Endothelial cell (in vitro differentiated cells): ENCODE results near the gene MESP2. TPM values are rescaled to one million over a fixed set of nuclear protein-coding genes. Genes with fewer than 3 reads are reported as not detected.

Experiments used
- DNase-seq: peaks from one replicate; pipeline ENCODE4 v3.0.0; 2021; ENCODE audit warnings: low spot score
- H3K27ac Mint-ChIP-seq: one replicate; pipeline ENCODE4 v1.8.0; 2021; ENCODE audit warnings: mixed read lengths, inconsistent platforms; ENCODE audit not compliant: unreplicated experiment
- H3K27me3 Mint-ChIP-seq: one replicate; pipeline ENCODE4 v1.8.0; 2021; ENCODE audit warnings: mild to moderate bottlenecking, moderate library complexity, mixed read lengths, inconsistent platforms; ENCODE audit not compliant: unreplicated experiment
- H3K36me3 Mint-ChIP-seq: one replicate; pipeline ENCODE4 v1.8.0; 2021; ENCODE audit warnings: mild to moderate bottlenecking, low read depth, mixed read lengths, inconsistent platforms; ENCODE audit not compliant: unreplicated experiment
- H3K4me1 Mint-ChIP-seq: one replicate; pipeline ENCODE4 v1.8.0; 2021; ENCODE audit warnings: mild to moderate bottlenecking, mixed read lengths, inconsistent platforms; ENCODE audit not compliant: unreplicated experiment
- H3K4me3 Mint-ChIP-seq: one replicate; pipeline ENCODE4 v1.8.0; 2021; ENCODE audit warnings: mild to moderate bottlenecking, mixed read lengths, inconsistent platforms; ENCODE audit not compliant: unreplicated experiment
- H3K9me3 Mint-ChIP-seq: one replicate; pipeline ENCODE4 v1.8.0; 2021; ENCODE audit warnings: mixed read lengths, inconsistent platforms; ENCODE audit not compliant: unreplicated experiment
- total RNA-seq: library from RNA; stranded (reverse); fragmentation: NEBNext Ultra II Directional; extraction: Animal tissue kit (Norgen Biotek cat#: 25700); gene quantifications from one replicate; pipeline ENCODE4 v1.2.1, GENCODE V29; 2021; ENCODE audit not compliant: unreplicated experiment
- TF ChIP-seq, protein P1 (sequence below): fragments of 200-600 bp; sonication (generic); IDR thresholded peaks from one replicate; pipeline ENCODE4 v1.5.0; 2021; ENCODE audit warnings: antibody characterized with exemption; ENCODE audit not compliant: unreplicated experiment

The MESP2 gene
- total RNA-seq, 1 donor from 2014 or later: 0.33 TPM

DNA sequence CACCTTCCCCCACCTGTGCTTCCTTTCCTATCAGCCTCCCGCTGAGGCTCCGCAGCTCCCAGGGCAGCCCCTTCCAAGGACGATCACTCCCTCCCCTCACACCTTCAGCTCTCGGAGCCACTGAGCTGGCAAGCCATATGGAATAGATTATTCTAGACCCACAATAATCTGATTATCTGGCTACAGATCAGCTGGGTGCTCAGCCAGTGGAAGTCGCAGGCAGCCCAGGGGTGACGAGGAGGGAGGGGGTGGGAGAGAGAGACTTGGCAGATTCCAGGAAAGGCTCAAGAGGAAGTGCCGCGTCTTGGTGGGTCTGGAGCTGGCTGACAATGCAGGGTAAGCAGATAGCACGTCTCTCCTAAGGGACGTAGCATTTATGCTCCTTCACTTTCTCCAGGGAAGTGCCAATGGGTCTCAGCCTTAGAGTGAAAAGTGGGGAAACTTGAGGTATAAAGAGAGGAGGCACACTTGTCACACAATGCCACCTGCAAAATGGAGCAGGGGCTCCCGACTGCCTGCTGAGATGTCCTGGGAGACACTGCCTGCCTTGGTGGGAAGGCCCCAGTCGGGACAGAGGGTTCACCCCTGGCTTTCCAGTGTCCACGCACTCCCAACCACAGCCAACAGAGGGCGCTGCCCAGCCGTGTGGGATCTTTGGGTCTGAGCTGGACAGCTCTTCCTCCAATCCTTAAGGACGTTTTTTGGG is 15.7 kb upstream of the MESP2 start:
- peak overlapping the region; percentile 15 for H3K27ac Mint-ChIP-seq
- peaks cover 11% of the 10 kb centered on the region for H3K27me3 Mint-ChIP-seq
- peak; percentile 95 for DNase-seq
- peaks cover 5% of the 10 kb centered on the region for H3K36me3 Mint-ChIP-seq
- H3K9me3 Mint-ChIP-seq: no peaks in the 10 kb centered on the region
- TF ChIP-seq, protein P1, sequence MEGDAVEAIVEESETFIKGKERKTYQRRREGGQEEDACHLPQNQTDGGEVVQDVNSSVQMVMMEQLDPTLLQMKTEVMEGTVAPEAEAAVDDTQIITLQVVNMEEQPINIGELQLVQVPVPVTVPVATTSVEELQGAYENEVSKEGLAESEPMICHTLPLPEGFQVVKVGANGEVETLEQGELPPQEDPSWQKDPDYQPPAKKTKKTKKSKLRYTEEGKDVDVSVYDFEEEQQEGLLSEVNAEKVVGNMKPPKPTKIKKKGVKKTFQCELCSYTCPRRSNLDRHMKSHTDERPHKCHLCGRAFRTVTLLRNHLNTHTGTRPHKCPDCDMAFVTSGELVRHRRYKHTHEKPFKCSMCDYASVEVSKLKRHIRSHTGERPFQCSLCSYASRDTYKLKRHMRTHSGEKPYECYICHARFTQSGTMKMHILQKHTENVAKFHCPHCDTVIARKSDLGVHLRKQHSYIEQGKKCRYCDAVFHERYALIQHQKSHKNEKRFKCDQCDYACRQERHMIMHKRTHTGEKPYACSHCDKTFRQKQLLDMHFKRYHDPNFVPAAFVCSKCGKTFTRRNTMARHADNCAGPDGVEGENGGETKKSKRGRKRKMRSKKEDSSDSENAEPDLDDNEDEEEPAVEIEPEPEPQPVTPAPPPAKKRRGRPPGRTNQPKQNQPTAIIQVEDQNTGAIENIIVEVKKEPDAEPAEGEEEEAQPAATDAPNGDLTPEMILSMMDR: peak; percentile 91
- H3K4me3 Mint-ChIP-seq: no peak overlapping the region
- peaks cover 19% of the 10 kb centered on the region for H3K4me1 Mint-ChIP-seq

DNA sequence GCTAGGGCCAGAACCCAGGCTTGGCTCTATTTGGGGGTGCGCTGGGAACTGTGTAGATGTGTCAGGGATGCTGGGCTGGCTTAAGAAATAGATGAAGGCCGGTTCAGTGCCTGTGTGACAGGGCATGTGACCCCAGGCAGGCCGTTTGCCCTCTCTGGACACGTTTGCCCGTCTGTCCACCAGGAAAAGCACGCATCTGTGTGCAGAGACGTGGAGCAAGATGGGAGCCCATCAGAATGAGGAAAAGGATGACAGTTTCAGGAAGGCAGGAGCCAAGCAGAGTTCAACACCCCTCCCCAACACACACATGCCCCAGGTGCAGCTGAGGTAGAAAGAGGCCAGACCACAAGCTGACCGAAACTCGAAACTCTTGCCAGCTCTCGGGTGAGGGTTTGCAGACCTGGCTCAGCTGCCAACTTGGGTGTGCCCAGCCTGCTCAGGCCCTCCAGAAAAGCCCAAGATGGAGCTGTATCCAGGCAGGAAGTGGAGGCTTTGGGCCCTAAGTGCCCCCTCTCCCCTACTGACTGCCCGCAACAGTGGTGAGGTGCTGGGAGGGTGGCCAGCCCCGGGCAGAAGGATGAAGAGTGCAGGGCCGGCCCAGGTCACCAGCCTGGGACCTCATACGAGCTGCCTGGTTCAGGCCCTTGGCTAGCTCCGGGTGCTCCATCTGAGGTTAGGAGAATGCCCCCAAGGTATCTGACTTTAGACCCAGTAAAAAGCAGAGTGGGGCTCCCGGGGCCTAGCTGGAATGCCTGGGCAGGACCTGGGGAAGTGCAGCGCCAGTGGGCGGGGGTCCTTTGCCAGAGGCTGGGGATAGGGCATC is 14.9 kb upstream of the MESP2 start:
- H3K36me3 Mint-ChIP-seq: peaks cover 5% of the 10 kb centered on the region
- no peaks in the 10 kb centered on the region for H3K9me3 Mint-ChIP-seq
- H3K4me3 Mint-ChIP-seq: no peak overlapping the region
- no peak for DNase-seq
- TF ChIP-seq, protein P1: peak; percentile 20
- H3K27ac Mint-ChIP-seq: no peak overlapping the region
- peaks cover 9% of the 10 kb centered on the region for H3K27me3 Mint-ChIP-seq
- peaks cover 20% of the 10 kb centered on the region for H3K4me1 Mint-ChIP-seq

DNA sequence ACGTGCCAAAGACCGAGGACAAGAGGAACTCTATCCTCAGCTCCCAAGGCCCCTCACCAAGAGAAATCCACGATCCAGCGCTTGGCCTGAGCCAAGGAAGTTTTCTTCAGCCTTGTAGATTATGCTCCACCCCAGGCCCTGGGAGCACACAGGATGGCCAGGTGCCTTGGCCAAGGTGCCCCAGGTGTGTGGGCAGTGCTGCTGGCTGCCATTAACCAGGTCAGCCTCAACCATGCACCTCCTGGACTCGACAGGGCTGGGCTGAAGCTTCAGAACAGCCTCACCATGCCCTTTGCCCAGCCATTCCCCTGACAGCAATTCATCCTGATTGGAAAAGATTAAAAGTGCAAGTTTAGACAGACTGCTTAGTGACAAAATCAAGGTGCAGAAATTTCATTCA is 14.2 kb upstream of the MESP2 start:
- Mint-ChIP-seq H3K36me3 (peaks cover 5% of the 10 kb centered on the region), H3K4me1 (peaks cover 24% of the 10 kb centered on the region), H3K9me3 (no peaks in the 10 kb centered on the region), H3K27me3 (peaks cover 11% of the 10 kb centered on the region), H3K4me3 (no peak overlapping the region), H3K27ac (no peak overlapping the region)
- no peak for DNase-seq
- TF ChIP-seq, protein P1: no peak

DNA sequence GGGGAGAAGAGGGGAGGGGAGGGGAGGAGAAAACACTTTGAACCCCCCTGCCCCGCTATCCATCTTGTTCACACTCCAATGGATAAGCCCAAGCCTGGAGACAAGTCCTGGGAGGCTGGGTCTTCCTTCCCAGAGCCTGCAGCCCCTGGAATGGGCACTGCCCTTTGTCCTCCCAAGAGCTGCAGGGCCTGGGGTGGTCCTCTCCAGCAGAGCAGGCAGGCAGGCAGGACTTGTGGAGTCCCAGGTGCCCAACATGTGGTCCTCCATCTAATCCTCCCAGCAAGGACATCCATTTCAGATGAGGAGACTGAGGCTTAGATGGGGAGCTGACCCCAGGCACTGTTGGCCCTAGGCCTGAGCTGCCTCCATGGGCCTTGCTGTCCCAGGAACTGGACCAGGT is 10.4 kb upstream of the MESP2 start:
- Mint-ChIP-seq H3K4me1 (peaks cover 13% of the 10 kb centered on the region), H3K27me3 (peaks cover 6% of the 10 kb centered on the region), H3K36me3 (peaks cover 9% of the 10 kb centered on the region), H3K9me3 (no peaks in the 10 kb centered on the region), H3K4me3 (no peak overlapping the region), H3K27ac (no peak overlapping the region)
- TF ChIP-seq, protein P1: no peak
- no peak for DNase-seq
